ENCODE data around the gene MYOG. TPM values are rescaled to one million over a fixed set of nuclear protein-coding genes. Genes with fewer than 3 reads are reported as not detected.

MYOG gene
- total RNA-seq, 3 donors from 2014 or later (not counting 1 experiment from before 2014, with no cell fraction given): not detected

- Mint-ChIP-seq H3K4me3 (no peak overlapping the region), H3K9me3 (no peaks in the 10 kb centered on the region), H3K27ac (no peak overlapping the region), H3K27me3 (ENCODE audit: low read depth in 2 of 2) (peaks cover 13 to 46% of the 10 kb centered on the region in 2 donors), H3K4me1 (peaks cover 0 to 5% of the 10 kb centered on the region in 2 donors), H3K36me3 (no peaks in the 10 kb centered on the region)
- H3K27me3 ChIP-seq (ENCODE audit: control insufficient read depth, insufficient read depth, low read length): no peaks in the 10 kb centered on the region
- H3K4me1 ChIP-seq (ENCODE audit: control insufficient read depth, insufficient read depth, low read length): peaks cover 6% of the 10 kb centered on the region
- DNase-seq (no peak), ATAC-seq (no peak)
- no peaks in the 10 kb centered on the region for H3K36me3 ChIP-seq (ENCODE audit: control insufficient read depth, insufficient read depth, low read length)
- no peak overlapping the region for H3K4me3 ChIP-seq (ENCODE audit: low read length)
- intact Hi-C loops (cut with micrococcal nuclease): no loop called here
- no peak for TF ChIP-seq CTCF (IDR thresholded peaks at IDR 0.05)
- H3K9me3 ChIP-seq (ENCODE audit: control insufficient read depth, insufficient read depth, low read length): no peaks in the 10 kb centered on the region
- WGBS (ENCODE audit: insufficient coverage): 47% methylated on average over 1 of the region's 1 CpG
- no peak overlapping the region for H3K27ac ChIP-seq (ENCODE audit: low read length)
These were observed 31.6 kb downstream of the MYOG start for GRCh38 chr1:203054184-203054583.

GRCh38 chr1:203052601-203053000, 33.2 kb downstream of the MYOG start:
- Histone ChIP-seq H3K9me3 (ENCODE audit: control insufficient read depth, insufficient read depth, low read length) (no peaks in the 10 kb centered on the region), H3K36me3 (ENCODE audit: control insufficient read depth, insufficient read depth, low read length) (no peaks in the 10 kb centered on the region), H3K4me3 (ENCODE audit: low read length) (no peak overlapping the region), H3K27ac (ENCODE audit: low read length) (no peak overlapping the region), H3K27me3 (ENCODE audit: control insufficient read depth, insufficient read depth, low read length) (no peaks in the 10 kb centered on the region), H3K4me1 (ENCODE audit: control insufficient read depth, insufficient read depth, low read length) (no peaks in the 10 kb centered on the region)
- Mint-ChIP-seq H3K4me1 (no peaks in the 10 kb centered on the region), H3K4me3 (no peak overlapping the region), H3K36me3 (no peaks in the 10 kb centered on the region), H3K9me3 (no peaks in the 10 kb centered on the region), H3K27ac (no peak overlapping the region), H3K27me3 (ENCODE audit: low read depth in 2 of 2) (peaks cover 18 to 49% of the 10 kb centered on the region in 2 donors)
- TF ChIP-seq CTCF (IDR thresholded peaks at IDR 0.05): no peak
- ATAC-seq (no peak), DNase-seq (no peak)
- intact Hi-C loops (cut with micrococcal nuclease): no loop called here
- 89% methylated on average over 1 of the region's 3 CpGs for WGBS (ENCODE audit: insufficient coverage)

GRCh38 chr1:203051841-203052324, 33.9 kb downstream of the MYOG start:
- no peaks in the 10 kb centered on the region for H3K9me3 Mint-ChIP-seq
- Histone ChIP-seq H3K9me3 (ENCODE audit: control insufficient read depth, insufficient read depth, low read length) (no peaks in the 10 kb centered on the region), H3K27ac (ENCODE audit: low read length) (no peak overlapping the region), H3K27me3 (ENCODE audit: control insufficient read depth, insufficient read depth, low read length) (no peaks in the 10 kb centered on the region), H3K4me3 (ENCODE audit: low read length) (no peak overlapping the region), H3K4me1 (ENCODE audit: control insufficient read depth, insufficient read depth, low read length) (no peaks in the 10 kb centered on the region), H3K36me3 (ENCODE audit: control insufficient read depth, insufficient read depth, low read length) (no peaks in the 10 kb centered on the region)
- no peak overlapping the region for H3K4me3 Mint-ChIP-seq
- DNase-seq (no peak), ATAC-seq (no peak)
- intact Hi-C loops (cut with micrococcal nuclease): no loop called here
- H3K4me1 Mint-ChIP-seq: no peaks in the 10 kb centered on the region
- H3K36me3 Mint-ChIP-seq: no peaks in the 10 kb centered on the region
- TF ChIP-seq CTCF (IDR thresholded peaks at IDR 0.05): no peak
- no peak overlapping the region for H3K27ac Mint-ChIP-seq
- 29% methylated on average over 20 of the region's 20 CpGs for WGBS (ENCODE audit: insufficient coverage)
- peaks cover 19 to 44% of the 10 kb centered on the region in 2 donors for H3K27me3 Mint-ChIP-seq (ENCODE audit: low read depth in 2 of 2)

- no CpG with 5 or more reads among the region's 4 CpGs for whole genome bisulfite sequencing (ENCODE audit: insufficient coverage)
- Mint-ChIP-seq H3K4me3 (no peak overlapping the region), H3K27ac (no peak overlapping the region), H3K36me3 (no peaks in the 10 kb centered on the region), H3K27me3 (ENCODE audit: low read depth in 2 of 2) (peaks cover 19 to 33% of the 10 kb centered on the region in 2 donors), H3K9me3 (no peaks in the 10 kb centered on the region), H3K4me1 (no peaks in the 10 kb centered on the region)
- DNase-seq: no peak
- H3K9me3 ChIP-seq (ENCODE audit: control insufficient read depth, insufficient read depth, low read length): no peaks in the 10 kb centered on the region
- no peak for ATAC-seq
- no peak overlapping the region for H3K4me3 ChIP-seq (ENCODE audit: low read length)
- H3K4me1 ChIP-seq (ENCODE audit: control insufficient read depth, insufficient read depth, low read length): no peaks in the 10 kb centered on the region
- no peak for TF ChIP-seq CTCF (IDR thresholded peaks at IDR 0.05)
- no peaks in the 10 kb centered on the region for H3K27me3 ChIP-seq (ENCODE audit: control insufficient read depth, insufficient read depth, low read length)
- no peak overlapping the region for H3K27ac ChIP-seq (ENCODE audit: low read length)
- H3K36me3 ChIP-seq (ENCODE audit: control insufficient read depth, insufficient read depth, low read length): no peaks in the 10 kb centered on the region
- intact Hi-C loops (cut with micrococcal nuclease): no loop called here
These were observed 35.0 kb downstream of the MYOG start for GRCh38 chr1:203050826-203051225.

Measured in natural killer cell (primary cell).